Measurements from ENCODE around the gene CFAP410.

The CFAP410 gene

DNA sequence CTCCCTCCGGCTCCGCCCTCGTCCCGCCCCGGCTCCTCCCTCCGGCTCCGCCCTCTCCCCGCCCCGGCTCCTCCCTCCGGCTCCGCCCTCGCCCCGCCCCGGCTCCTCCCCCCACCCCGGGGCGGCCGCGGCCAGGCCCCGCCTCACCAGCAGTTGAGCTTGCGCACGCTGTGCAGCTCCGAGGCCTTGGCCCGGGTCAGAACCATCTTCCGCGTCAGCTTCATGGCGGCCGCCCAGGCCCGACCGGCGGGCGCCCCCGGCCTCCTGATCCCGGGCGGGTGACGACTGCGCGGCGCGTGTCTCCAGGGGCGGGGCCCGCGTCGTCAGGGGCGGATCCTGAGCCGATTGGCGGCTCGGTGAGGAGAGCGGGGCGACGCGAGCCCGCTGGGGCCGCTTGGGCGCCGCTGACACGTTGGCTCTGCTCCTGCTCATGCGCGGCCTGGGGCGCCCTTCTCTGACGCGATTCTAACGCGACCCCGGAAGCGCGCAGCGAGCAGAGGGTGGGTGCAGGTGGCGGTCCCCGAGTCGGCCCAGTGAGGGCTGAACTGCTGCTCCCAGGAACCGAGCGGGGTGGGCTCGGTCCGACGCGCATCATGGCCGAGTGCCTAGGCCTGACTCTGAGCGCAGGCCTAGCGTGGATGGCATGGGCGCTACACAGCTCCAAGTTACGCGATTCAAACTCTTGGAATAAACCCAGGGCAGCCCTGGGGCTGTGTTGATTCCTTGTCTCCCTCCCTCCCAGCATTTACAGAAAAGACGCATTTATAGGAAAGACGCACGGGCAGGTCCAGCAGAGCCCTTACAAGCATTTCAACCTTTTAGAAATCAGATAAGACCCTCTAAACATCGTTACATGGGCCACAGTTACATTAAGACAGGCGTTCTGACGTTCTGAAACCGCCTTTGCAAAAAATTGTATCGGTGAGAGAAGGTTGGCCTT, at the start of gene CFAP410:
TSS of gene CFAP410 (minus strand) at position 420 of the 940 bp plus-strand sequence. CDS start at position 224, 196 bp downstream.
- DNase-seq (ENCODE audit: low read depth in 2 of 2) = peak; percentile 87 to 89

DNA sequence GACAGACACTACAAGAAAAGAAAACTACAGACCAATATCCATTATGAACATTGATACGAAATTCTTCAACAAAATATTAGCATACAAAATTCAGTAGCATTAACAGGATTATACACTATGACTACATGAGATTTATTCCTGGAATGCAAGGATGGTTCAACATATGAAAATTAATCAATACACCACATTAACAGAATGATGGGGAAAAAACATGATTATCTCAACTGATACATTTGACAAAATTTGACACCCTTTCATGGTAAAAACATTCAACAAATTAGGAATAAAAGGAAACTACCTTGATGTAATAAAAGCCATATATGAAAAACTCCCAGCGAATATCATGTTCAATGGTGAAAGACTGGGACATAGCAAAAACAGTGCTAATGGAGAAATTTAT, 45.8 kb upstream of the CFAP410 start:
- no peak for DNase-seq (ENCODE audit: low read depth in 2 of 2)

DNA sequence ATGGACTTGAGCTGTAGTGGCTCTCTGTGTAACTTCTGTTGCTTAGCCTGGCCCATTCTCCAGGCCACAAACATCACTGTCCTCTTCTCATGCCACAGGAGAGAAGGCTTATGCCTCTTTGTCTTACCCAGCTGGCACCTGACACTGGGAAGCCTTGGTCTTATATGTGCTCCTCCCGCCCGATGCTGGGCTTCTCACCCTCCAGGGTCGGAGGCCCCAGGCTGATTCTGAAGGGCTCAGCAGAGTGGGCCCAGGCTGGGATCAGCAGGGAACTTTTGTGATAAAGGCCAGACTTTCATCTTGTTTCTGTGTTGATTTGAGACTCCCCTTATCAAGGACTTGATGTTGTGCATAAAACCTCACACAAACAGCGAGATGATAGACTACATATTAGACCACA, 44.0 kb upstream of the CFAP410 start:
- no peak for DNase-seq (ENCODE audit: low read depth in 2 of 2)

DNA sequence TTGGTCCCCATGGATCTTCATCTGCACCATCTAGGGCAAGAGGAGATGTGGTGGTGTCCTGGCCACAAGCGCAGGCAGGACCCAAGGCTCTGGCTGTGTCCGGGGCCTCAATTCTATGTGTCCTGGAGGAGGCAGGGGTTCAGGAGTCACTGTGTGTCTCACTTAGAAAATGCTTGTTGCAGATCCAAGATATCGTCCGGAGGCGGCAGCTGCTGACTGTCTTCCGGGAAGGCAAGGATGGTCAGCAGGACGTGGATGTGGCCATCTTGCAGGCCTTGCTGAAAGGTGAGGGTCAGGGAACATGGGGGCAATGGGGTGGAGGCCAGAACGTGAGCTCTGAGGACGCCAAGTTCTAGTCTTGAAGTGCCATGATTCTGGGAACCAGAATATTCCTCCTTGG, 43.3 kb upstream of the CFAP410 start:
- no peak for DNase-seq (ENCODE audit: low read depth in 2 of 2)

DNA sequence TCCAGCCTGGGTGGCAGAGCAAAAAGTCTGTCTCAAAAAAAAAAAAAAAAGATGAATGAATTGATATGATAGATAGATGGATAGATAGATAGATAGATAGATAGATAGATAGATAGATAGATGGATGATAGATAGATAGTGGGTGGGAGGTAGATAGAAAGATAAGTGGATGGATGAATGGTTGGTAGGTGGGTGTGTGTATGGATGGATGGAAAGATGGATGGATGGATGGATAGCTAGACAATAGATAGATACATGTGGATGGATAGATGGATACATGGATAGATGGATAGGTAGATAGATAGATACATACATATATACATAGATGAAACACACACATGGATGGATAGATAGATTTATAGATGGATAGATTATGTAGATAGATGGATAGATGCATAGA, 42.7 kb upstream of the CFAP410 start:
- no peak for DNase-seq (ENCODE audit: low read depth in 2 of 2)

DNA sequence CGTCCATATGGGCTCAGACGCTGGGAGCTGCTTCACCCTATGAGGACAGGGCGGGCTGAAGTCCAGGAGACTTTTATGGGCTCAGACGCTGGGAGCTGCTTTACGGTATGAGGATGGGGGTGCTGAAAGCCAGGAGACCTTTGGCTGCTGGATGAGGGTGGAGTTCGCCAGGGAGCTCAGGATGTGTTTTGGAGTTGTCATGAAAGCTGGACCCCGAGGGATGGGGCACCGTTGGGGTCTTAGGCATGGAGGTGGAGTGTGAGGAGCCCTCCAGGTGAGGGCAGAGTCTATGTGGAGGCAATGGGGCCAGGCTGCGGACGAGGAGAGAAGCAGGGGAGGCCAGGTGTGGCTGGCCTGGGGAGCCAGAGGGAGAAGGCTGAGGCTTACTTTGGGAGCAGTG, 41.7 kb upstream of the CFAP410 start:
- DNase-seq (ENCODE audit: low read depth in 2 of 2) = no peak

DNA sequence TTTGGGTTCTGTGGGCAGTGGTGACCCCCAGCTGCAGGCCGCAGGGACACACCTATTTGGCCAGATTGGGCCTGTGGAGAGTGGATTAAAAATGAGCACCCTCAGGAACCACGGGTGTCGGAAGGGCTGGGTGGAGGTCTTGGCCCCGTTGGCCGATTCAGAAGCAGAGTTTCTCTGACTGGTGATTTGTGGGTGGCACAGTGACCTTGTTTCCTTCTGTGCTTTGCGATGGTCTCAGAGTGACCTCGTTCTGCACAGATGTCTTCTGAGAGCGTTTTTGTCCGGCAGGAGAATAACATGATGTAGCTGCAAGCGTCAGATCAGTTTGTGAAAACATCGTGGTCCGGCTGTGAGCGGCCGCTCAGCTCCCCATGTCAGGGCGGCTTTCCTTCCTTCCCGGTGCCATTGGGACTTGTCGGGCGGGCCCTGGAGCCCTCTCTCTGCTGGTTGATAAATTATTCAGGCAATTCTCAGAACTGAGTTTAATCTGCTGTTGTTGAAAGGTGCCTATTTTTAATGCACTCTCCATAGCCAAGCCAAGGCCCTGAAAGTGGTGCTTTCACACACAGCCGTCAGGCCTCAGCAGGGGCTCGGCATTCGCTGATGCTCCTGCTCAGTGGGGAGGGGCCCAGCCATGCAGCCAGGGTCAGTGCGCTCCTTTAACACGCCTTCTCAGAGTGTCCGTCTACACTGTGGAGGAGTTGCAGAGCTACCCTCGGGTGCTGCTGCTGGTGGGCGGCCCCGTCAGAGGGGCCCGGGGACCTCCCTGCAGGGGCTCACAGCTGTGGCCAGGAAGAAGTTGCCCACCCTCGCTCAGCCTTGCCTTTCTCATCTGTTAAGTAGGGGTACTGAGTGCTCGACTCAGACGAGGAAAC, 41.0 kb upstream of the CFAP410 start:
- no peak for DNase-seq (ENCODE audit: low read depth in 2 of 2)

DNA sequence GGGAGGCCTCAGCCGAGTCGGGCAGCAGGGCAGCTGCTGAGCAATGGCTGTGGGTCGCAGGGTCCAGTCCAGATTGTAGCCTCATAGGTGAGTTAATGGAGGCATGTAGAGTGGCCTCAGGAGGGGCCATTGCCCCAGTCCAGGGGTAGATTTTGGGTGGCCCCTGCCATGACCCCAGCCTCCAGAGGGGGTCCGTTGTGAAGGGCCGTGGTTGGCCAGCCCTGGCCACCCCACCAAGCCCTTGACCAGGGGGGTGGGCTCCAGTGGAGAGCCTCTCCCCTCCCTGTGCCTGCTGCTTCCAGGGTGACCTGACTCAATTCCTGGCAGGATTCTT, 40.3 kb upstream of the CFAP410 start:
- no peak for DNase-seq (ENCODE audit: low read depth in 2 of 2)

DNA sequence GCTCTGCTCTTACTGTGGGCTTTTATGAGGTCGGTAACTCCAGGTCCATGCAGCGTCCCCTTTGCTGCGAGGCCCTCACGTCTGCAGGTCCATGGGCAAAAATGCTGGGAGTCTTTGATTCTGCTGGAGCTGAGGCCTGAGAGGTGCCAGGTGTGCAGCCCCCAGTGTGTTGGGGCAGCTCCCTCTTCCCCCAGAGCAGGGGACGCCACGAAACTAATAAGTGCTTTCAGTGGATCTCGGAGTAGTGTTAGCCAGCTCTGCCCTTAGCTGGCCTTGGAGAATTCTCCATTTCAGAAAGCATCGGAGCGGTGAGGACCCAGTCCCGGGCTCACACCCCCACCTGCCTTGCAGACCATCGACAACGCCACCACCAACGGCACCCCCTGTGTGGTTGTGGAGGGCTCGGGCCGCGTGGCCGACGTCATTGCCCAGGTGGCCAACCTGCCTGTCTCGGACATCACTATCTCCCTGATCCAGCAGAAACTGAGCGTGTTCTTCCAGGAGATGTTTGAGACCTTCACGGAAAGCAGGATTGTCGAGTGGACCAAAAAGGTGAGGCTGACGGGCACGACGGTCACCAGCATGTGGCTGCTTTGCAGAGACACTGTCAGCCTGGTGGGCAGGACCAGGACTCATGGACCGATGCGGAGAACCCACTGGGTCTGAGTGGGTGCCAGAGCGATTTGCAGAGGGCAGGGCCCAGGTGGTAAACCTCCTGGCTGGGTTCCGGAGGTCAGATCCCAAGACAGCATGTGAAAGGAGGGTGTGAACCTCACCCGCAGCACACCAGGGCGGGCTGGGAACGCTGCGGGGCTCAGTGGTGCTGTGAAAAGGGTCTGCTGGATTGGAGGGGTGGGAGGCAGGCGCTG, 39.7 kb upstream of the CFAP410 start:
- no peak for DNase-seq (ENCODE audit: low read depth in 2 of 2)

DNA sequence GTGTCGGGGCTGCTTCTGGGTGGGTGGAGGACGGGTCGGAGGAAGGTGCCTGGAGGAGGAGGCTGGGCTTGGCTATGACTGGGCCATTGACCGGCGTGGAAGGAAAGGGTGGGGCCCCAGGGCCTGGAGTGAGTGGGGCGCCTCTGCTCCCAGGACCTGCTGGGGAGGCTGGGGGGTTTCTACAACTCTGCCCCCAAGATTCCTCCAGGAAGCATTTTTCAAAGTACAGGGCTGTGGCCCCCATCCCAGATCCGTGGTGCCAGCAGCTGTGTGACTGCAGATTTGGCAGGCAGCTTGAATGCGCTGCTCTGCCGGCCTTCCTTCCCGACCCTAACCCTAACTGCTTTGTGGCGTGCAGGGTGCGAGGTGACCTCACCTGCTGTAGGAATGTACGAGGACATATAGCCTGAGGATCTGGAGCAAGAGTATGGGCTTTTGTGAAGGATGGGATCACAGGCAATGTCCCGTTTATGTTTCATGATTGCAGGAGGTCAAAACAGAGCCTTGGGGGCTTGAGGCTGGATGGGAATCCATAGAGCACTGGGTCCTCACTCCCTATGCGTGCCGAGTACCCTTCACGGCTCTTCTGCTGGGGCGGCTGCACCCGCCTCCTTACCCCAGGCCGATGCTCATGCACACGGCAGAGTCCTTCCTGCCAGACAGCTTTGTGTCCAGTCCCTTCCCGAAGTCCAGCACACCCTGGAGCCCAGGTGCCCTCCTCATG, 38.9 kb upstream of the CFAP410 start:
- DNase-seq (ENCODE audit: low read depth in 2 of 2) = no peak

DNA sequence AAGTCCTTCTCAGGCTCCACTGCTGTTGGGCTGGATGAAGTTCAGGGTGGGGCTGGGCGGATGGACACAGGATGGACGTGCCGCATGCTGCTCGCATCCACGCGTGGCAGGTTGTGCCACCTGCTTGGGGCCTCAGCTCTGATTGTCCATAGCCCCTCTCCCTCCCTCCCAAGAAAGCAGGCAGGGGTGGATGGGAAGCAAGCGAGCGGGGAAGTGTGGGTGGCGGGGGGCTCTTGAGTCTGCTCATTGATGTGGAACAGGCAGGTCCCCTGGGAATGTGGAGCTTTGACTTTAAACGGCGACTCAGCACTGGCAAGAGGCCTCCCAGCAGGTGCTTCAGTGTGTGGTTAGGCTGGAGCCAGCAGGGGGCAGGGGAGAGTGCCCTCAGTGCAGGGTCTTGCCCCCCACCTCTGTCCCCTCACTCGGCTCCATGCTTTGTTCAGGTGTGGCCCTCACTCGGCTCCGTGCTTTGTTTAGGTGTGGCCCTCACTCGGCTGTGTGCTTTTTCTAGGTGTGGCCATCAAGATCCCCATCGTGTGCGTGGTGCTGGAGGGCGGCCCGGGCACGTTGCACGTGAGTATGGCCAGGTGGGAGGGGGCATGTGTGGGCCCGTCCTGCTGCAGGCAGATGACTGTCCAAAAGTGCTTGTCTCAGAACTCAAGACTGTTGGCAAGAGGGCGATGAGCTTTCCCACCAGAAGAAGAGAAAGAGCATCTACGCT, 38.2 kb upstream of the CFAP410 start:
- no peak for DNase-seq (ENCODE audit: low read depth in 2 of 2)

DNA sequence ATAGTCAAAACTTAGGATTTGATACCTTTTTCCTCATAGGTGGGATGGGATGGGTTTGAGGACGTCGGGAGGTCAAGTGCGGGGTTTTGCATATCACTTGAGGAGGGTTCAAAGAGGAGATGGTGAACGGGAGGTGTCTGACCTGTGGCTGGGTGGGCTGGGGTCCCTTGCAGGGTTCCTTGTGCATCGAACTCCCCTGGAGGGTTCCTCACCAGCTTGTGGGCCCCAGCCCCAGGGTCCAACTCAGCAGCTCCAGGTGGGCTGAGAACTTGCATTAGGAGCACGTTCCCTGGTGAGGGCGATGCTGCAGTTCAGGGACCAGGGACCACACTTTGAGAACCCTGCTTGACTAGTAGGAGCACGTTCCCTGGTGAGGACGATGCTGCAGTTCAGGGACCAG, 37.4 kb upstream of the CFAP410 start:
- DNase-seq (ENCODE audit: low read depth in 2 of 2) = no peak

DNA sequence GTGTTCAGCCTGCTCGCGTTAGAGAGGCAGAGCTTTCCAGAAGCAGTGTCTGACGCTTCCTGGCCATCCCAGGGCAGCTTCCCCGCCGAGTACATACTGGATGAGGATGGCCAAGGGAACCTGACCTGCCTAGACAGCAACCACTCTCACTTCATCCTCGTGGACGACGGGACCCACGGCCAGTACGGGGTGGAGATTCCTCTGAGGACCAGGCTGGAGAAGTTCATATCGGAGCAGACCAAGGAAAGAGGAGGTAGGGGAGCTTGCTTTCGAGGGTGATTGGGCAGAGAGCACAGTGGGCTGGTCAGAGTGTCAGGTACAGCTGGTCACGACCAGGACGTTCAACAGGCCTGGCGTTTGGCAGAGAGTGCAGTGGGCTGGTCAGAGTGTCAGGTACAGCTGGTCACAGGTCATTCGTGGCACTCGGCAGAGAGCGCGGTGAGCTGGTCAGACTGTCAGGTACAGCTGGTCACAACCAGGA, 36.6 kb upstream of the CFAP410 start:
- no peak for DNase-seq (ENCODE audit: low read depth in 2 of 2)

DNA sequence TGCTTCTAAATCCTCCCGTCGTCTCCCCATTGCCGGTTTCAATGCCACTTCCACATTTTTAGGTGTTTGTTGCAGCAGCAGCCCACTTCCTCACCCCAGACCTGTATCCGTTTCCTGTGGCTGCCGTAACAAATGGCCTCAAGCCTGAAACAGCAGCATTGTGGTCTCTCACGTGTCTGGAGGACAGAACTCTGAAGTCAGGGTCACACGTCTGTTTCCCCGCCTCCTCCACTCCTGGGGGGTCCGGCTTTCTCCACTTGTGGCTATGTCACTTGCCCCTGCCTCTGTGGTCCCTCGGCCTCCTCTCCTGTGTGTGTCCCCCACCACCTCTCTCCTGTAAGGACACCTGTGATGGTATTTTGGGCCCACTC, 36.1 kb upstream of the CFAP410 start:
- DNase-seq (ENCODE audit: low read depth in 2 of 2) = no peak

DNA sequence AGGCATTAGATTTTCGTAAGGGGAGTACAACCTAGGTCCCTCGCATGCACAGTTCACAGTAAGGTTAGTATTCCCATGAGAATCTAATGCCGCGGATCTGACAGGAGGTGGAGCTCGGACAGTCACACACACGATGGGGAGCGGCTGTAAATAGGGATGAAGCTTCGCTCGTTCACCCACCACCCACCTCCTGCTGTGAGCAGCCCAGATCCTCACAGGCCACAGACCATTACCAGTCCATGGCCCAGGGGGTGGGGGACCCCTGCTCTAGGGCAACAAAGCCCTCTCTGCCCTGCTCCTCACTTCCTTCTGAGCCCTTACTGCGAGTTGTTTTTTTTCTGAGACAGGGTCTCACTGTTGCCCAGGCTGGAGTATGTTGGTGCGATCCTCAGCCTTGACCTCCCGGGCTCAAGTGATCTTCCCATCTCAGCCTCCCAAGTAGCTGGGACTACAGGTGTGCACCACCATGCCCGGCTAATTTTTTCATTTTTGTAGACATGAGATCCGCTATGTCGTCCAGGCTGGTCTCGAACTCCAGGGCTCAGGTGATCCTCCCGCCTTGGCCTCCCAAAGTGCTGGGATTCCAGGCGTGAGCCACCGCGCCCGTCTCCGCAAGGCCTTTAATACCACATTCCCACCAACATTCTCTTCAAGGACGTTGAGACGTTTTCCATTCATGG, 35.6 kb upstream of the CFAP410 start:
- DNase-seq (ENCODE audit: low read depth in 2 of 2) = no peak

DNA sequence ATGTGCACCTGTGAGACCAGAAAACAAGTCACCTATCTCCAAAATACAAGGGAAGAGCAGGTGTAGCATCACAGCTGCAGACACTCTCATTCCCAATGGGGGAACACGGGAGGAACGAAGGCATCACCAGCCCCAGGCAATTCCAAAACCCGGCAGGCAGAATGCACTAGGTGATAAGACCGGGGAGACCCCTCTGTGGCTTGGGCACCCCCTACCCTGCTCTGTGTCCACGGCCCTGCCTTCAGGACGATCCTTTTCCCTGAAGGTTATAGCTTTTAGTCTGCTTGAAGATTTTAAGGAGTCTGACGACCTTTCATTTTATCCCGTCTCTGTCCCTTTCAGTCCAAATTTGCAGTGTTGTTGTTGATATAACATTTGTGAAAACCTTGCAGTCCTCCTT, 33.4 kb upstream of the CFAP410 start:
- no peak for DNase-seq (ENCODE audit: low read depth in 2 of 2)

DNA sequence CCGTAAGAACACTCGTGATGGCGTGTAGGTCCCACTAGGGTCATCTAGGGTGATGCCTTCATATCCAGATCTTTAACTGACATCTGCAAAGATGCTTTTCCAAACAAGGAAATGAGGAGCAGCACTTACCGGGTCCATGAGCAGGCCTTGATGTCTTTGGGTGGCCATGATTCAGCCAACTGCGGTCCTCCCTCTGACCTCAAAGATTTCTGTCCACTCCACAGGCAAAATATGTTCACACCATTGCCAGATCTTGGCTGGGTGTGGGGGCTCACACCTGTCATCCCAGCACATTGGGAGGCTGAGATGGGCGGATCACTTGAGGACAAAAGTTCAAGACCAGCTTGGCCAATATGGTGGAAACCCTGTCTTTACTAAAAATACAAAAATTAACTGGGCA, 32.4 kb upstream of the CFAP410 start:
- DNase-seq (ENCODE audit: low read depth in 2 of 2) = no peak

DNA sequence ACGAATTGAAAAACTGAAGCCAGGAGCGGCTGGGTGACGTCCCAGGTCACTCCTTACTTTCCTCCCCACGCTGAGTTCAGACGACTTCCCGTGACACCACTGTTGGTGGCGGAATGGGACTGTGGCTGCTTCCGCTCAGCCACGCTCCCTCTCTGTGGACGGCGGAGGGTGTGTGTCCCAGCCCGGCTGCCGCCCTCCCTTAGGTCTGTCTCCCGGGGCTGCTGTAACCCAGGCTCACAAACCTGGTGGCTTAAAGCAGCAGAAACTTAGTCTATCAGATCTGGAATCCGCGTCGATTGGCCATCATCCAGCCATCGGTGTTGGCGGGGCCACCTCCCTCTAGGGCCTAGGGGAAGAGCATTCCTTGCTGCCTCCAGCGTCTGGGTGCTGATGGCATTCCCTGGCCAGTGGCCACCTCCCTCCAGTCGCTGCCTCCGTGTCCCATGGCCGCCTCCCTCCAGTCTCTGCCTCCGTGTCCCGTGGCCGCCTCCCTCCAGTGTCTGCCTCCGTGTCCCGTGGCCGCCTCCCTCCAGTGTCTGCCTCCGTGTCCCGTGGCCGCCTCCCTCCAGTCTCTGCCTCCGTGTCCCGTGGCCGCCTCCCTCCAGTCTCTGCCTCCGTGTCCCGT, 31.7 kb upstream of the CFAP410 start:
- no peak for DNase-seq (ENCODE audit: low read depth in 2 of 2)

DNA sequence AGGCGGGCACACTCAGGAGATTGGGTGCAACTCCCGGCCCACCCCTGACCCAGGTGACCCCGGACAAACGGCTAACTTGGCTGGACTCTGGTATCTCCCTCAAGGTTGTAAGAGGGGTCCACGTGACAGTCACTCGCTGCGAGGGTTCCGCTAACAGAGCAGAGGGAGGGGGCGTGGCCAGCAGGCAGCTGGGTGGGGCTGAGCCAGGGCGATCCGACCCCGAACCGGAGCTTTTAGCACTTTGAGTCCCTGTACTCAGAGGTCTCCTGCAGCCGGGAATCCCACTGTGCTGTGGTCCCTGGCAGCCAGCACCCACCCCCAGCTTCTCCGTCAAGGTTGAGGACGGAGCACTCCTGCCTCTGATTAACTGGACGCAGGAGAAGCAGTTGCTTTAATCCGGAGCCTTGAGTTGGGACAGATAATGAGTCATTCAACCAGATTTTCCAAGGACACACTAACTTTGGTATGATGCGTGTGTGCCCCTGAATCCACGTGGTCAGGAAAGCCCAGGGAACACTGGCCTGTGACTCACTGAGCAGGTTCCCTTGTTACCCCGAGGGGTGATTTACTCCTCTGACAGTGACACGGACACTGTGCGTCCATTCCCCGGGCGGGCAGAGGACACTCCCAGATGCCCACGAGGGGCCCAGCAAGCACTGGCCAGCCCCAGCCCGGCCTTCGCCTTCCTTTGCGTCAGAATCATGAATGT, 31.0 kb upstream of the CFAP410 start:
- no peak for DNase-seq (ENCODE audit: low read depth in 2 of 2)
